Activated CD8-positive, alpha-beta memory T cell treated with anti-CD3 and anti-CD28 coated beads, Interleukin-2, amount 10 ng/mL, durations not matched to agents 7 days and 5 days (primary cell): ENCODE measurements around the gene OTOP1. TPM values are rescaled to one million over a fixed set of nuclear protein-coding genes. Genes with fewer than 3 reads are reported as not detected.
"Not testable (repeated sequence)": the region's sequence is repeated elsewhere in the genome, so short reads cannot be mapped to it uniquely, and the experiment has no call there.

Source experiments
- ATAC-seq: fragments of 150-1000 bp; cut with Tn5 transposase; one replicate; pipeline ENCODE4 v1.10.0; 2021; ENCODE audit warnings: moderate library complexity
- CTCF ChIA-PET: fragments of 350-600 bp; sonication (Branson Sonifier 250); formaldehyde crosslinking; loops from one replicate; lab custom pipeline; 2021; ENCODE audit warnings: antibody characterized with exemption; lab: Charles Lee
- DNase-seq: peaks from one replicate; pipeline ENCODE4 v3.0.0-alpha.2; 2020
- H3K27ac Mint-ChIP-seq: one replicate; pipeline ENCODE4 v1.8.0; 2021; ENCODE audit warnings: mild to moderate bottlenecking, mixed read lengths
- H3K27me3 Mint-ChIP-seq: one replicate; pipeline ENCODE4 v1.8.0; 2021; ENCODE audit warnings: mixed read lengths
- H3K36me3 Mint-ChIP-seq: one replicate; pipeline ENCODE4 v1.8.0; 2021; ENCODE audit warnings: mild to moderate bottlenecking, mixed read lengths
- H3K4me1 Mint-ChIP-seq: one replicate; pipeline ENCODE4 v1.8.0; 2021; ENCODE audit warnings: mixed read lengths
- H3K4me3 Mint-ChIP-seq: one replicate; pipeline ENCODE4 v1.8.0; 2021; ENCODE audit warnings: mild to moderate bottlenecking, moderate library complexity, mixed read lengths
- H3K9me3 Mint-ChIP-seq: one replicate; pipeline ENCODE4 v1.8.0; 2022; ENCODE audit warnings: low read depth, mixed read lengths
- total RNA-seq, 2 experiments: library from RNA; stranded (reverse); gene quantifications; one replicate each; pipeline ENCODE4 v1.2.3, GENCODE V29; 2021

Gene OTOP1
- total RNA-seq, 2 experiments from 2014 or later: not detected

DNA sequence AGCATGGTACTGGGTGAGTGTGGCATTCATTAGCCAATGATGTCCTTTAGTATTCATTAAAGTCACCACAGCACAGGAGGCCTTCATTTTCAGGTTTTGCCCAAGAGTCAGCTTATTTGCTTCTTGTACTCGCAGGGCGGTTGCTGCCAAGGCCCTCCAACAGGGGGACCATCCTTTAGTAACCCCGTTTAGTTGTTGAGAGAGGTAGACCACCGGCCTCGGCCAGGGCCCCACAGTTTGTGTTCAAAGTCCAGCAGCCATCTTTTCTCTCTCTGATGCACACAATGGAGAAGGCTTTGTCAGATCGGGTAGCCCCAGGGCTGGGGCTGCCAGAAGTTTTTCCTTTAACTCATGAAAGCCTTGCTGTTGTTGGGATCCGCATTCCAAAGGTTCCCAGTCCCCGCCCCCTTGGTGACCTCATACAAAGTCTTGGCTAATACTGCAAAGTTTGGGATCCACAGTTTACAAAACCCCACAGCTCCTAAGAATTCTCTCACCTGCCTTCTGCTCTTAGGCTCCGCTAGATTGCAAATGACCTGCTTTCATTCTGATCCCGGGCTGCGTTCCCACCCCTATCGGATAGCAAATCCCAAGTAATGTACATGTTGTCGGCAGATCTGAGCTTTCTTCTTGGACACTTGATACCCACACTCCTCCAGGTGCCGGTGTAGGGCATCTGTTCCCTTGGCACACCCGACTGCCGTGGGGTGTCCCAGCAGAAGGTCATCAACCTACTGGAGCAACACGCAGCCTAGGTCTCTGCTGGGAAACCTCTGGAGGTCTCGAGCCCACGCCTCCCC is 58.5 kb downstream of the OTOP1 start:
- H3K27ac Mint-ChIP-seq, CTCF ChIA-PET, ATAC-seq: not testable (repeated sequence)

DNA sequence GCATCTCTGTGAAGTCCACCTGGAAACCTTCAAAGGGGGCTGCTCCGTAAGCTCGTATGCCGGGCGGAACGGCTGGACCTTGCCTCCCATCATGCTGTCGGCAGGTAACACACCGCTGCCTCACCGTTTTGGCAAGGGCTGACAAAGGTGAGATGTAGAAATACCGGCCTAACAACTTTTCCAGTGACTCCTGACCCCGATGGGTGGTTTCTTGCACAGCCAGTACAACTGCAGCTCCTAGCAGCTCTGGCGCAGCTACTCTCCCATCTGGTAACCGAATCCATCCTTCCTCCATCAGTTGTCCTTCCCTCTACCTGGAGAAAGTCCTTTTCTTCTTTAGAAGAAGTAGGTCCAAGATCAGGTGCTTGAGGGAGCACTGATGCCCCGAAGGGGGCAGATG is 59.7 kb downstream of the OTOP1 start:
- CTCF ChIA-PET, H3K9me3 Mint-ChIP-seq, ATAC-seq, H3K27me3 Mint-ChIP-seq, H3K27ac Mint-ChIP-seq, H3K4me1 Mint-ChIP-seq, H3K4me3 Mint-ChIP-seq, DNase-seq, H3K36me3 Mint-ChIP-seq: not testable (repeated sequence)

More for the DNA sequence above, 58.5 kb downstream of the OTOP1 start:
- H3K4me3 Mint-ChIP-seq, H3K4me1 Mint-ChIP-seq, H3K36me3 Mint-ChIP-seq, H3K9me3 Mint-ChIP-seq, H3K27me3 Mint-ChIP-seq, DNase-seq: not testable (repeated sequence)

DNA sequence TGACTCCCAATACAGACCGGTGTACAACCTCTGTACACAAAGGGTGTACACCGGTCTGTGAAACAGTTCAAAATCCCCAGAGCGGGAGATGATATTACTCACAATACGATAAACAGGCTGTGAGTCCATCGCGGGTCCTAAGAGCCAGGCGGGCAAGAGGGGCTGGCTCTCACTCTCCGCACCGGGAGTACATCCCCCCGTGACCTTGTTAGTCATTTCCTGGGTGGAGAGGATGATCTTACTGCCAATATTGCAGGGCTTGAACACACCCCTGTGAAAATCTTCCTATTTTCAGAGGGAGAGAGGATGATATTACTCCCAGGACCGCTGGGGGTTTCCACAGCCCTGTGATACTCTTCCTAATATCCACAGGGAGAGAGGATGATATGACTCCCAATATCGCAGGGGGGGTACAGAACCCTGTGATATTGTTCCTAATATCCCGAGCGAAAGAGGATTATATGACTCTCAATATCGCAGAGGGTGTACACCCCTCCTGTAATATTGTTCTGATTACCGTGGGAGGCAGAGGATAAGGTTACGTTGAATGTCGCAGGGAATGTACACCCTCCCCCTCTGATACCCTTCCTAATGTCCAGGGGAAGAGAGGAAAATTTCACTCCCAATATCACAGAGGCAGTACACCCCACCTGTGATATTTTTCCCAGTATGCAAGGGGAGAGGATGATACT is 60.9 kb downstream of the OTOP1 start:
- ATAC-seq, H3K27me3 Mint-ChIP-seq, H3K9me3 Mint-ChIP-seq, H3K27ac Mint-ChIP-seq, H3K36me3 Mint-ChIP-seq, DNase-seq, H3K4me1 Mint-ChIP-seq, H3K4me3 Mint-ChIP-seq, CTCF ChIA-PET: not testable (repeated sequence)

DNA sequence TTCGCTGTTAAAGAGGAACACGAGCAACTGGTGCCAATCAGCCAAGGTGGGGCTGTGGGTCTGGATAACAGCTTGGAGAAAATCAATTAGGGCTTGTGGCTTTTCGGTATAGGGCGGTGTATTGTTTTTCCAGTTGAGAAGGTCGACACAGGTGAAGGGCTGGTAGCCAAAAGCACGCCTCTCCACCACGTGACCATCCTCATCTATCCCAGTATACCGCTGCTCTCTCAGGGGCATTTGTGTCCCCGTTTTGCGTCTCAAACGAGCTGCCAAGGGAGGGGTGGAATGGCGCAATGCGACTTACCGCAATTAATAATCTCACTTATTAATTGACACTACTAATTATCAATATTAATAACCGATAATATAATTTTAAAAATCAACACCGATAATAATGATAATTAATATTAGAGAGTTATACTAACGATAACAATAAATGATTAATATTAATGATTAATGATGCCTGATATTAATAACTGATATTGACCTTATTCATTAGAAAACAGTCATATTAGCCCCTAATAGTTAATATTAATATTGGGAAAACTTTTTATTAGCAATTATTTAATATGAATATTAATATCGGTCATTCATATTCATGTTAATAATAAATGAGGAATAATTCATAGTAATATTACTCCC is 62.1 kb downstream of the OTOP1 start:
- H3K4me1 Mint-ChIP-seq, CTCF ChIA-PET, H3K9me3 Mint-ChIP-seq, H3K27ac Mint-ChIP-seq, H3K4me3 Mint-ChIP-seq, DNase-seq, ATAC-seq, H3K27me3 Mint-ChIP-seq, H3K36me3 Mint-ChIP-seq: not testable (repeated sequence)

DNA sequence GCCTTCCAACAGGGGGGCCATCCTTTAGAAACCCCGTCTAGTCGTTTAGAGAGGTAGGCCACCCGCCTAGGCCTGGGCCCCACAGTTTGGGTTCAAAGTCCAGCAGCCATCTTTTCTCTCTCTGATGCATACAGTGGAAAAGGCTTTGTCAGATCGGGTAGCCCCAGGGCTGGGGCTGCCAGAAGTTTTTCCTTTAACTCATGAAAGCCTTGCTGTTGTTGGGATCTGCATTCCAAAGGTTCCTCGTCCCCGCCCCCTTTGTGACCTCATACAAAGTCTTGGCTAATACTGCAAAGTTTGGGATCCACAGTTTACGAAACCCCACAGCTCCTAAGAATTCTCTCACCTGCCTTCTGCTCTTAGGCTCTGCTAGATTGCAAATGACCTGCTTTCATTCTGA is 64.5 kb downstream of the OTOP1 start:
- CTCF ChIA-PET, H3K27me3 Mint-ChIP-seq, H3K4me3 Mint-ChIP-seq, H3K27ac Mint-ChIP-seq, DNase-seq, H3K36me3 Mint-ChIP-seq, ATAC-seq, H3K9me3 Mint-ChIP-seq, H3K4me1 Mint-ChIP-seq: not testable (repeated sequence)

DNA sequence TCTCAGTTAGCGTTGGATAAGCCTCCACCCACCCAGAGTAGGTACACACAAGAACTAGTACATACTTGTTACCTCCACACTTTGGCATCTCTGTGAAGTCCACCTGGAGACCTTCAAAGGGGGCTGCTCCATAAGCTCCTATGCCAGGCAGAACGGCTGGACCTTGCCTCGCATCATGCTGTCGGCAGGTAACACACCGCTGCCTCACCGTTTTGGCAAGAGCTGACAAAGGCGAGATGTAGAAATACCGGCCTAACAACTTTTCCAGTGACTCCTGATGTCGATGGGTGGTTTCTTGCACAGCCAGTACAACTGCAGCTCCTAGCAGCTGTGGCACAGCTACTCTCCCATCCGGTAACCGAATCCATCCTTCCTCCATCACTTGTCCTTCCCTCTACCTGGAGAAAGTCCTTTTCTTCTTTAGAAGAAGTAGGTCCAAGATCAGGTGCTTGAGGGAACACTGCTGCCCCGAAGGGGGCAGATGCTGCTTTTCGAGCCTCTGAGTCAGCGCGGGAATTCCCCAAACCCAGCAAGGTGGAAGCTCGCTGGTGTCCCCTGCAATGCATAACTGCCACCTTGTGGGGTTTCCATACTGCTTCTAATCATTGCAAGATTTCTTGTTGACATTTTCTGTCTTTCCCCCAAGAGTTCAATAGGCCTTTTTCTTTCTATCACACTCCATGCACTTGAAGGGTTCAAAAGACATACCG is 65.6 kb downstream of the OTOP1 start:
- H3K9me3 Mint-ChIP-seq, ATAC-seq, H3K4me1 Mint-ChIP-seq, CTCF ChIA-PET, H3K36me3 Mint-ChIP-seq, H3K27me3 Mint-ChIP-seq, DNase-seq, H3K4me3 Mint-ChIP-seq, H3K27ac Mint-ChIP-seq: not testable (repeated sequence)

DNA sequence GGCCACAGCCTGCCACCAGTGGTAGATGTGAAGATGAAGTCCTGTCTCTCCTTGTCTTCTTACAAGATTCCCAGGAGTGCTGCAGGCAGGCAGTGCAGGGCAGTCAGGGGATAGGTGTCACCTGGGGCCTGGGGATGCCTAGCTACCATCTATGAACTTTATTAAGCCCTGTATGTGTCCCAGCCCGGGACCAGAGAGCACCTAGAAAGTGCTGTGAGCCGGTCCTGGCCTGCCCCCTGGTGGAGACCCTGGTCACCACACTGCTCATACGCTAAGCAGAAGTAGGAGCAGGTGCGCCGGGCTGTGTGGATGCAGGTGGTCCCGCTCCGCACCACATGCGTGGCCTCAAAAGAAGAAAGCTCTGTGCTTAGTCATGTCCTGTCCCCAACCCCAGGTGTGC is 81.1 kb downstream of the OTOP1 start:
- DNase-seq, H3K4me3 Mint-ChIP-seq, H3K36me3 Mint-ChIP-seq, CTCF ChIA-PET, H3K9me3 Mint-ChIP-seq, H3K27ac Mint-ChIP-seq, H3K27me3 Mint-ChIP-seq, H3K4me1 Mint-ChIP-seq, ATAC-seq: not testable (repeated sequence)

DNA sequence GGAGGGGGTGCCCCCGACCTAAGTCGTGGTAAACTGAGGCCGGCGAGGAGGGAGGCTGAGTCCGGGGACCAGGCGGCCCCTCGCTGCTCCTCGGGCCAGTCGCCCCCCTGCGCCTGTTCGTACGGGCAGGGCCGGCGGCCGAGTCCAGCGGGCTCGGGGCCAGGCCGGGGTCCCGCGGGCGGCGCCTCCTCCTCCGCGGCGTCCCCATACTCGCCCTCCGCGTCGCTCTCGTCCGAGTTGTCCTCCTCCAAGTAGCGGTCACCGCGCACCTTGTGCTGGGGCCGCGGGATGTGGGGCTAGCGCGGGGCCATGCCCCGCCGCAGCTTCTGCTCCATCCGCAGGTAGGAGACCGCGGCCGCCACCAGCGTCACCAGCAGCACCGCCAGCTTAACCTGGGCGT is 83.4 kb downstream of the OTOP1 start:
- H3K27ac Mint-ChIP-seq, DNase-seq, ATAC-seq, CTCF ChIA-PET, H3K36me3 Mint-ChIP-seq, H3K27me3 Mint-ChIP-seq, H3K4me3 Mint-ChIP-seq, H3K4me1 Mint-ChIP-seq, H3K9me3 Mint-ChIP-seq: not testable (repeated sequence)

DNA sequence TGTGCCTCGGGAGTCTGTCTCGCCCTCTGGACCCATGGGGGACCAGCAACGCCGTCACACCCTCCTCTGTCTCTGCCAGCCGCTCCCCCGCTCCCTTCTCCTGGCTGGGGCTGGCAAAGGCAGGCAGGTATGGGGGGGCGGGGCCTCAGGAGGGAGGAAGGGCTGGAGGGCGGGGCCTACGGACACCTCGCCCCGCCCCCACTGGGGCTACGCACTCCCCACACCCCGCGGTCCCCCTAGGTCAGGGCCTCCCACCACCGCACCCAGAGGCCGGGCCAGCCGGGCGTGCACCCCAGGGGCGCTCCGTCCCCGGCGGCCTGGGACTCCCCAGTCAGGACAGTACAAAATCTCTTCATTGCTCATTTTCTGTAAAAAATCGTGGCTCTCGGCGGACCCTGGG is 84.0 kb downstream of the OTOP1 start:
- H3K27me3 Mint-ChIP-seq, ATAC-seq, H3K4me1 Mint-ChIP-seq, H3K4me3 Mint-ChIP-seq, H3K27ac Mint-ChIP-seq, H3K9me3 Mint-ChIP-seq, DNase-seq, H3K36me3 Mint-ChIP-seq, CTCF ChIA-PET: not testable (repeated sequence)

DNA sequence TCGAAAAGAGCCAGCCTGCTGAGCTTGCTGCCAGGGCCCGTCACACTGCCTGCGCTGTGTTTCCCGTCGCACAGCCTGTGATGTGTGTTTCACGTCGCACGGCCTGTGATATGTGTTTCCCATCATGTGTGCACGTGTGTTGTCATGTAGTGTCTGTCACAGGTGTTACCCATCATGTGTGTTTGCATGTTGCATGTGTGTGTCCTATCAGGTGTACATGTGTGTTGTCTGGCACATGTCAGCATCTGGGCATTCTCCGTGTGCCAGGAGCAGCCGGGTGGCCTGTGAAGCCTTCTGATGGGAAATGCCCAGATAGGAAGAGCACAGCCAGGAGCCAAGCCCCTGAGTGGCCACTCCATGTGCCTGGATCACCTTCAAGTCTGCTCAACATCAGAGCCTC is 85.5 kb downstream of the OTOP1 start:
- DNase-seq, H3K27ac Mint-ChIP-seq, H3K36me3 Mint-ChIP-seq, H3K9me3 Mint-ChIP-seq, CTCF ChIA-PET, H3K27me3 Mint-ChIP-seq, H3K4me3 Mint-ChIP-seq, ATAC-seq, H3K4me1 Mint-ChIP-seq: not testable (repeated sequence)

Other genes with a start within 250 kb of the OTOP1 start
- gene TMEM128, start 21.3 kb upstream of the OTOP1 start, total RNA-seq: 10 to 100 TPM; 12.4 to 14.1 TPM
- 10 to 100 TPM; 47.0 to 49.9 TPM for gene LYAR, start 63.2 kb upstream of the OTOP1 start, total RNA-seq
- 1 to 10 TPM; 4.8 to 8.1 TPM for gene ZBTB49, start 63.3 kb upstream of the OTOP1 start, total RNA-seq
- 1 to 10 TPM; 3.4 to 9.8 TPM for gene NSG1, start 160.2 kb upstream of the OTOP1 start, total RNA-seq